CD14-positive monocyte (primary cell): ENCODE data around the gene FBXL17. TPM values are rescaled to one million over a fixed set of nuclear protein-coding genes. Genes with fewer than 3 reads are reported as not detected.
"Not testable (repeated sequence)": the region's sequence is repeated elsewhere in the genome, so short reads cannot be mapped to it uniquely, and the experiment has no call there.

Experiments used
- DNase-seq, 3 donors: peaks; one replicate each; pipeline ENCODE4 v3.0.0-alpha.2; 2011 to 2022
- H2AFZ ChIP-seq: 2 replicates; pipeline ENCODE4 v1.6.0; 2012; ENCODE audit warnings: mild to moderate bottlenecking, low read depth, low read length, inconsistent platforms; ENCODE audit not compliant: insufficient read depth, poor library complexity, severe bottlenecking
- H3K27ac ChIP-seq, 2 donors: 1 replicate in 1 of 2; 2 replicates in 1 of 2; pipeline ENCODE4 v1.5.1; 2012 to 2013; ENCODE audit warnings: low read length in 2 of 2, control low read depth in 1 of 2, inconsistent platforms in 1 of 2, low read depth in 1 of 2, mild to moderate bottlenecking in 1 of 2
- H3K27me3 ChIP-seq, 2 donors: one replicate each; pipeline versions ENCODE4 v1.6.0 to v1.6.1; 2011 to 2013; ENCODE audit warnings: low read length in 2 of 2; ENCODE audit not compliant: control insufficient read depth in 2 of 2, insufficient read depth in 2 of 2
- H3K36me3 ChIP-seq, 2 donors: replicated peaks in 1 of 2; 1 replicate in 1 of 2; 2 replicates in 1 of 2; pipeline versions ENCODE4 v1.5.1 to v1.6.1; 2012 to 2013; ENCODE audit warnings: low read length in 2 of 2, control low read depth in 1 of 2, inconsistent platforms in 1 of 2, mild to moderate bottlenecking in 1 of 2; ENCODE audit not compliant: insufficient read depth in 2 of 2, control insufficient read depth in 1 of 2
- H3K4me1 ChIP-seq, 2 donors: 1 replicate in 1 of 2; 2 replicates in 1 of 2; pipeline versions ENCODE4 v1.5.1 to v1.6.1; 2012 to 2013; ENCODE audit warnings: low read length in 2 of 2, control low read depth in 1 of 2, inconsistent platforms in 1 of 2, mild to moderate bottlenecking in 1 of 2, moderate library complexity in 1 of 2; ENCODE audit not compliant: insufficient read depth in 2 of 2, control insufficient read depth in 1 of 2
- H3K4me2 ChIP-seq: replicated peaks from 2 replicates; pipeline ENCODE3; 2012; ENCODE audit warnings: low read length, moderate library complexity, mild to moderate bottlenecking; ENCODE audit not compliant: poor library complexity, severe bottlenecking; ENCODE audit errors: extremely low read depth
- H3K4me3 ChIP-seq, 3 experiments: fragments of 200-600 bp in 1 of 3; sonication (generic) in 1 of 3; replicated peaks in 1 of 3; 1 replicate in 2 of 3; 2 replicates in 1 of 3; pipeline ENCODE4 v1.5.1; 2011 to 2013; ENCODE audit warnings: low read length in 3 of 3, mild to moderate bottlenecking in 3 of 3, control low read depth in 2 of 3, low read depth in 2 of 3, inconsistent platforms in 1 of 3, moderate library complexity in 1 of 3
- H3K79me2 ChIP-seq: 2 replicates; pipeline ENCODE4 v1.6.0; 2012; ENCODE audit warnings: mild to moderate bottlenecking, control low read depth, inconsistent platforms, low read length, moderate library complexity; ENCODE audit not compliant: insufficient read depth
- H3K9ac ChIP-seq: 2 replicates; pipeline ENCODE4 v1.6.0; 2017; ENCODE audit warnings: low read length, mild to moderate bottlenecking; ENCODE audit not compliant: insufficient read depth, poor library complexity, severe bottlenecking
- H3K9me3 ChIP-seq, 2 donors: replicated peaks in 1 of 2; 1 replicate in 1 of 2; 2 replicates in 1 of 2; pipeline versions ENCODE4 v1.5.1 to v1.6.1; 2012 to 2013; ENCODE audit warnings: low read length in 2 of 2, control low read depth in 1 of 2; ENCODE audit not compliant: control insufficient read depth in 1 of 2, insufficient read depth in 1 of 2
- H4K20me1 ChIP-seq: 2 replicates; pipeline ENCODE4 v1.6.0; 2012; ENCODE audit warnings: mild to moderate bottlenecking, low read length, control low read depth, moderate library complexity; ENCODE audit not compliant: insufficient read depth
- H3K27ac Mint-ChIP-seq, 7 donors: one replicate each; pipeline ENCODE4 v1.8.0; 2020; ENCODE audit warnings: mild to moderate bottlenecking in 7 of 7, mixed read lengths in 7 of 7, moderate library complexity in 6 of 7, inconsistent platforms in 2 of 7
- H3K27me3 Mint-ChIP-seq, 3 donors: one replicate each; pipeline ENCODE4 v1.8.0; 2021 to 2022; ENCODE audit warnings: low read depth in 3 of 3, mild to moderate bottlenecking in 3 of 3, mixed read lengths in 3 of 3, moderate library complexity in 3 of 3, inconsistent platforms in 1 of 3
- H3K36me3 Mint-ChIP-seq, 2 donors: one replicate each; pipeline ENCODE4 v1.8.0; 2020; ENCODE audit warnings: mixed read lengths in 2 of 2, inconsistent platforms in 1 of 2, mild to moderate bottlenecking in 1 of 2
- H3K4me1 Mint-ChIP-seq: one replicate; pipeline ENCODE4 v1.8.0; 2020; ENCODE audit warnings: mild to moderate bottlenecking, mixed read lengths
- H3K4me3 Mint-ChIP-seq, 2 donors: one replicate each; pipeline ENCODE4 v1.8.0; 2020; ENCODE audit warnings: mild to moderate bottlenecking in 2 of 2, mixed read lengths in 2 of 2, moderate library complexity in 1 of 2
- H3K9me3 Mint-ChIP-seq, 7 donors: one replicate each; pipeline ENCODE4 v1.8.0; 2020 to 2022; ENCODE audit warnings: mixed read lengths in 7 of 7, mild to moderate bottlenecking in 6 of 7, moderate library complexity in 6 of 7, inconsistent platforms in 2 of 7
- CTCF ChIP-seq: fragments of 200-600 bp; IDR thresholded peaks from one replicate; pipeline ENCODE4 v1.8.0; 2022; ENCODE audit warnings: antibody characterized with exemption, mild to moderate bottlenecking
- WGBS: methylation state at CpG from one replicate; pipeline ENCODE4 v1.1.5; 2013; ENCODE audit warnings: missing lambda C conversion rate; ENCODE audit not compliant: insufficient coverage; 5-methylcytosine and 5-hydroxymethylcytosine counted together
- intact Hi-C, 2 donors: fragments of 100-400 bp; cut with micrococcal nuclease; formaldehyde crosslinking; loops; one replicate each; pipeline versions ENCODE4 v1.15.0 to v1.15.1; 2023
- polyA plus RNA-seq, 3 donors: library from polyadenylated mRNA; depleted of rRNA in 1 of 3; unstranded in 2 of 3; stranded (reverse) in 1 of 3; fragments of 300-500 nt in 2 of 3; fragments of >200 nt in 1 of 3; fragmentation: Illumina TruSeq in 2 of 3; gene quantifications; 1 replicate in 2 of 3; 2 replicates in 1 of 3; pipeline ENCODE4 v1.2.3, GENCODE V29; 2012 to 2021

FBXL17 gene
- polyA plus RNA-seq, 3 donors, result 1.5 to 6.6 (median 2.0) TPM

DNA sequence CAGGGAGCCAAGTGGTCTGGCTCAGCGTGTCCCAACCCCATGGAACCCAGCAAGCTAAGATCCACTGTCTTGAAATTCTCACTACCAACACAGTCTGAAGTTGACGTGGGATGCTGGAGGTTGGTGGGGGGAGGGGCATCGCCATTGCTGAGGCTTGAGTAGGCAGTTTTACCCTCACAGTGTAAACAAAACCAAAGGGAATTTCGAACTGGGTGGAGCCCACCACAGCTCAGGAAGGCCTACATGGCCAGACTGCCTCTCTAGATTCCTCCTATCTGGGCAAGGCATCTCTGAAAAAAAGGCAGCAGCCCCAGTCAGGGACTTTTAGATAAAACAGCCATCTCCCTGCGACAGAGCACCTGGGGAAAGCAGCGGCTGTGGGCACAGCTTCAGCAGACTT lies 17.1 kb upstream of the FBXL17 start:
- no peak for DNase-seq
- Histone ChIP-seq H3K27ac (no peak overlapping the region), H3K9me3 (peaks cover 0 to 16% of the 10 kb centered on the region in 2 donors), H2AFZ (no peak overlapping the region), H3K79me2 (no peaks in the 10 kb centered on the region), H3K4me2 (no peak overlapping the region), H3K36me3 (no peaks in the 10 kb centered on the region), H3K27me3 (no peaks in the 10 kb centered on the region), H3K9ac (no peak overlapping the region), H3K4me1 (no peaks in the 10 kb centered on the region), H3K4me3 (no peak overlapping the region), H4K20me1 (no peaks in the 10 kb centered on the region)
- Mint-ChIP-seq H3K27ac (no peak overlapping the region), H3K9me3 (peaks cover 13 to 27% (median 23%) of the 10 kb centered on the region in 7 donors), H3K36me3 (no peaks in the 10 kb centered on the region), H3K4me3 (no peak overlapping the region), H3K27me3 (peaks cover 0 to 2% (median 2%) of the 10 kb centered on the region in 3 donors), H3K4me1 (no peaks in the 10 kb centered on the region)
- WGBS, result 89% methylated on average over 3 of the region's 6 CpGs
- no peak for TF ChIP-seq CTCF
- intact Hi-C loops, result no loop called here

- WGBS, result 100% methylated on average over 1 of the region's 5 CpGs
- intact Hi-C loops, H3K4me3 Mint-ChIP-seq, H3K4me1 ChIP-seq, H3K9ac ChIP-seq, H4K20me1 ChIP-seq, H3K4me2 ChIP-seq, H3K27me3 Mint-ChIP-seq, H3K36me3 Mint-ChIP-seq, H3K4me3 ChIP-seq, H3K36me3 ChIP-seq, H3K27ac ChIP-seq, H2AFZ ChIP-seq, H3K79me2 ChIP-seq, H3K4me1 Mint-ChIP-seq, H3K27me3 ChIP-seq, DNase-seq, H3K27ac Mint-ChIP-seq: not testable (repeated sequence)
- H3K9me3 ChIP-seq, result peaks cover 0 to 16% of the 10 kb centered on the region in 2 donors
- H3K9me3 Mint-ChIP-seq, result peaks cover 9 to 20% (median 14%) of the 10 kb centered on the region in 7 donors
These were observed 14.9 kb upstream of the FBXL17 start for GRCh38 chr5:108396837-108397236.
